ENCODE results near the gene VTCN1.

GRCh38 chr1:117179471-117179870 is 31.3 kb downstream of the VTCN1 start:
- TF ChIP-seq USF2 (CRISPR knock-in tag; IDR thresholded peaks at IDR 0.05) (no peak), ELF4 (CRISPR knock-in tag; IDR thresholded peaks at IDR 0.05; ENCODE audit: low read depth) (no peak), CTCF (IDR thresholded peaks at IDR 0.05) (no peak), ZNF121 (CRISPR knock-in tag; IDR thresholded peaks at IDR 0.05) (no peak), ZNF263 (CRISPR knock-in tag; IDR thresholded peaks at IDR 0.05; ENCODE audit: low read depth) (no peak), FOXP1 (CRISPR knock-in tag; IDR thresholded peaks at IDR 0.05; ENCODE audit: borderline replicate concordance) (no peak), ZBTB21 (CRISPR knock-in tag; IDR thresholded peaks at IDR 0.05; ENCODE audit: borderline replicate concordance) (no peak), ZNF317 (CRISPR knock-in tag; IDR thresholded peaks at IDR 0.05; ENCODE audit: borderline replicate concordance, low read depth) (no peak), TCF7 (CRISPR knock-in tag; IDR thresholded peaks at IDR 0.05; ENCODE audit: low read depth) (no peak), E2F5 (CRISPR knock-in tag; IDR thresholded peaks at IDR 0.05) (no peak)

All from WTC11 (cell line).